Measurements from ENCODE around the gene TRIM37. TPM values are rescaled to one million over a fixed set of nuclear protein-coding genes. Genes with fewer than 3 reads are reported as not detected.

The TRIM37 gene
- total RNA-seq (10 to 100 TPM; 17.0 to 18.0 (median 17.9) TPM), polyA plus RNA-seq (6.5 TPM)
- long read RNA-seq, donor 1, full-length matches to known transcripts, result 24 of 44 reads
- long read RNA-seq, donor 1, partial matches to known transcripts, result 6 of 44 reads
- long read RNA-seq, donor 1, other reads (novel, unspliced or antisense), result 14 of 44 reads
- long read RNA-seq, donor 2, full-length matches to known transcripts, result 10 of 12 reads
- long read RNA-seq, donor 2, partial matches to known transcripts, result 0 of 12 reads
- long read RNA-seq, donor 2, other reads (novel, unspliced or antisense), result 2 of 12 reads
- long read RNA-seq, donor 3, full-length matches to known transcripts, result 52 of 100 reads
- long read RNA-seq, donor 3, partial matches to known transcripts, result 27 of 100 reads
- long read RNA-seq, donor 3, other reads (novel, unspliced or antisense), result 21 of 100 reads
- long read RNA-seq, donor 4, full-length matches to known transcripts, result 13 of 19 reads
- long read RNA-seq, donor 4, partial matches to known transcripts, result 1 of 19 reads
- long read RNA-seq, donor 4, other reads (novel, unspliced or antisense), result 5 of 19 reads

- Histone ChIP-seq H3K27me3 (ENCODE audit: control insufficient read depth, insufficient read depth) (no peaks in the 10 kb centered on the region), H3K9me3 (ENCODE audit: control insufficient read depth, low read length) (no peaks in the 10 kb centered on the region), H3K4me3 (ENCODE audit: low read length) (peak within 1 kb of the TSS; percentile 78), H3K4me1 (ENCODE audit: control insufficient read depth, insufficient read depth, low read length) (no peaks in the 10 kb centered on the region), H3K27ac (ENCODE audit: low read length) (peak within 1 kb of the TSS; percentile 72)
- intact Hi-C loops (cut with DNase I), result no loop called here
- ATAC-seq (peak; percentile 100), DNase-seq (peak; percentile 98 to 99 (median 98))
- under 1% methylated on average over 89 of the region's 89 CpGs for WGBS
Observed at GRCh38 chr17:59106463-59107305, at the start of gene TRIM37. TRIM37 (minus strand) TSS chr17:59106880; CDS start chr17:59106461, 419 bp downstream.

GRCh38 chr17:59155439-59156177 lies 48.9 kb upstream of the TRIM37 start, which contains the start of gene PRR11:
PRR11 (plus strand) TSS chr17:59155746; CDS start chr17:59169753, 14,007 bp downstream.
- WGBS, result under 1% methylated on average over 25 of the region's 25 CpGs
- peak within 1 kb of the TSS; percentile 93 for H3K27ac ChIP-seq (ENCODE audit: low read length)
- no peaks in the 10 kb centered on the region for H3K9me3 ChIP-seq (ENCODE audit: control insufficient read depth, low read length)
- peak within 1 kb of the TSS; percentile 97 for H3K4me3 ChIP-seq (ENCODE audit: low read length)
- ATAC-seq (peak; percentile 96 to 99), DNase-seq (peak; percentile 94 to 97 (median 94))
- intact Hi-C loops (cut with DNase I), result no loop called here
- no peaks in the 10 kb centered on the region for H3K27me3 ChIP-seq (ENCODE audit: control insufficient read depth, insufficient read depth)
- no peaks in the 10 kb centered on the region for H3K4me1 ChIP-seq (ENCODE audit: control insufficient read depth, insufficient read depth, low read length)

- peak; percentile 98 to 99 for ATAC-seq
- Histone ChIP-seq H3K27me3 (ENCODE audit: control insufficient read depth, insufficient read depth) (no peaks in the 10 kb centered on the region), H3K9me3 (ENCODE audit: control insufficient read depth, low read length) (no peaks in the 10 kb centered on the region), H3K4me3 (ENCODE audit: low read length) (peak within 1 kb of the TSS; percentile 97), H3K27ac (ENCODE audit: low read length) (peak within 1 kb of the TSS; percentile 93), H3K4me1 (ENCODE audit: control insufficient read depth, insufficient read depth, low read length) (no peaks in the 10 kb centered on the region)
- WGBS, result under 1% methylated on average over 39 of the region's 39 CpGs
- DNase-seq, result peak; percentile 96 to 98 (median 97)
- intact Hi-C loops (cut with DNase I), result no loop called here
Observed at GRCh38 chr17:59154721-59155438, 48.2 kb upstream of the TRIM37 start, which contains the start of gene SKA2. SKA2 (minus strand) TSS chr17:59155186; CDS start chr17:59155163, 23 bp downstream.

GRCh38 chr17:59154292-59154720 lies 47.6 kb upstream of the TRIM37 start:
- DNase-seq, result peak; percentile 25 to 61 (median 59)
- peak overlapping the region; percentile 93 for H3K27ac ChIP-seq (ENCODE audit: low read length)
- WGBS, result under 1% methylated on average over 25 of the region's 25 CpGs
- H3K4me3 ChIP-seq (ENCODE audit: low read length), result peak overlapping the region; percentile 97
- H3K9me3 ChIP-seq (ENCODE audit: control insufficient read depth, low read length), result no peaks in the 10 kb centered on the region
- intact Hi-C loops (cut with DNase I), result no loop called here
- ATAC-seq, result peak in 1 of 2 donors; percentile 8
- no peaks in the 10 kb centered on the region for H3K27me3 ChIP-seq (ENCODE audit: control insufficient read depth, insufficient read depth)
- H3K4me1 ChIP-seq (ENCODE audit: control insufficient read depth, insufficient read depth, low read length), result no peaks in the 10 kb centered on the region

GRCh38 chr17:59152925-59153324 lies 46.2 kb upstream of the TRIM37 start:
- intact Hi-C loops (cut with DNase I), result no loop called here
- no peak overlapping the region for H3K27ac ChIP-seq (ENCODE audit: low read length)
- ATAC-seq (no peak), DNase-seq (no peak)
- no peak overlapping the region for H3K4me3 ChIP-seq (ENCODE audit: low read length)
- no peaks in the 10 kb centered on the region for H3K9me3 ChIP-seq (ENCODE audit: control insufficient read depth, low read length)
- no peaks in the 10 kb centered on the region for H3K27me3 ChIP-seq (ENCODE audit: control insufficient read depth, insufficient read depth)
- 46% methylated on average over 1 of the region's 1 CpG for WGBS
- H3K4me1 ChIP-seq (ENCODE audit: control insufficient read depth, insufficient read depth, low read length), result no peaks in the 10 kb centered on the region

GRCh38 chr17:59151591-59151990 lies 44.9 kb upstream of the TRIM37 start:
- Histone ChIP-seq H3K9me3 (ENCODE audit: control insufficient read depth, low read length) (no peaks in the 10 kb centered on the region), H3K27ac (ENCODE audit: low read length) (no peak overlapping the region), H3K27me3 (ENCODE audit: control insufficient read depth, insufficient read depth) (no peaks in the 10 kb centered on the region), H3K4me1 (ENCODE audit: control insufficient read depth, insufficient read depth, low read length) (no peaks in the 10 kb centered on the region), H3K4me3 (ENCODE audit: low read length) (no peak overlapping the region)
- WGBS, result 67% methylated on average over 1 of the region's 1 CpG
- intact Hi-C loops (cut with DNase I), result no loop called here
- no peak for DNase-seq
- no peak for ATAC-seq

- Histone ChIP-seq H3K27me3 (ENCODE audit: control insufficient read depth, insufficient read depth) (no peaks in the 10 kb centered on the region), H3K27ac (ENCODE audit: low read length) (no peak overlapping the region), H3K4me3 (ENCODE audit: low read length) (no peak overlapping the region), H3K4me1 (ENCODE audit: control insufficient read depth, insufficient read depth, low read length) (no peaks in the 10 kb centered on the region), H3K9me3 (ENCODE audit: control insufficient read depth, low read length) (no peaks in the 10 kb centered on the region)
- WGBS, result 64% methylated on average over 5 of the region's 5 CpGs
- DNase-seq (no peak), ATAC-seq (no peak)
- intact Hi-C loops (cut with DNase I), result no loop called here
Observed at GRCh38 chr17:59151006-59151405, 44.3 kb upstream of the TRIM37 start.

- H3K27ac ChIP-seq (ENCODE audit: low read length), result no peak overlapping the region
- no peak overlapping the region for H3K4me3 ChIP-seq (ENCODE audit: low read length)
- 94% methylated on average over 5 of the region's 5 CpGs for WGBS
- ATAC-seq (no peak), DNase-seq (no peak)
- H3K9me3 ChIP-seq (ENCODE audit: control insufficient read depth, low read length), result no peaks in the 10 kb centered on the region
- H3K4me1 ChIP-seq (ENCODE audit: control insufficient read depth, insufficient read depth, low read length), result no peaks in the 10 kb centered on the region
- intact Hi-C loops (cut with DNase I), result no loop called here
- no peaks in the 10 kb centered on the region for H3K27me3 ChIP-seq (ENCODE audit: control insufficient read depth, insufficient read depth)
Observed at GRCh38 chr17:59149841-59150511, 43.3 kb upstream of the TRIM37 start.

- intact Hi-C loops (cut with DNase I), result no loop called here
- H3K9me3 ChIP-seq (ENCODE audit: control insufficient read depth, low read length), result no peaks in the 10 kb centered on the region
- no peaks in the 10 kb centered on the region for H3K4me1 ChIP-seq (ENCODE audit: control insufficient read depth, insufficient read depth, low read length)
- DNase-seq, result no peak
- WGBS, result 65% methylated on average over 2 of the region's 2 CpGs
- no peaks in the 10 kb centered on the region for H3K27me3 ChIP-seq (ENCODE audit: control insufficient read depth, insufficient read depth)
- no peak for ATAC-seq
- H3K4me3 ChIP-seq (ENCODE audit: low read length), result no peak overlapping the region
- H3K27ac ChIP-seq (ENCODE audit: low read length), result no peak overlapping the region
Observed at GRCh38 chr17:59149051-59149450, 42.4 kb upstream of the TRIM37 start.
